ENCODE measurements around the gene NCR1.
"Not testable (repeated sequence)": the region's sequence is repeated elsewhere in the genome, so short reads cannot be mapped to it uniquely, and the experiment has no call there.

The NCR1 gene

DNA sequence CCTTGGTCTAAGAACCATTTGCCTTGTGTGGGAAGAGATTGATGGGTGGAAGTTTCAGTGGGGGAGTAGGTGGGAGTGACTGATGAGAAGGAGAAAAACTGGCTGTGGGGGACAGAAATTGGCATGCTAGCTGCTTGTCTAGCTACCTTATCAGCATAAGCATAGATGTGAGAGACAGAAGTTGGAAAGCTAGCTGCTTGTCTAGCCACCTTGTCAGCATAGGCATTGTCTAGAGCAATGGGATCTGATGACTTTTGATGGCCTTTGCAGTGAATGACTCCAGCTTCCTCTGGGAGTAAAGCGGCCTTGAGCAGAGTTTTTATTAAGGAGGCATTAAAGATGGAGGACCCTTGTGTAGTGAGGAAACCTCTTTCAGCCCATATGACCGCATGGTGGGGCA lies 9.9 kb upstream of the NCR1 start:
- Mint-ChIP-seq H3K27me3 (peaks cover 23% of the 10 kb centered on the region), H3K36me3 (peaks cover 2% of the 10 kb centered on the region), H3K9me3 (peaks cover 5% of the 10 kb centered on the region), H3K27ac (no peak overlapping the region), H3K4me1 (no peaks in the 10 kb centered on the region), H3K4me3 (no peak overlapping the region)
- ATAC-seq (ENCODE audit: low read depth) (no peak), DNase-seq (ENCODE audit: low spot score in 2 of 2) (no peak)

DNA sequence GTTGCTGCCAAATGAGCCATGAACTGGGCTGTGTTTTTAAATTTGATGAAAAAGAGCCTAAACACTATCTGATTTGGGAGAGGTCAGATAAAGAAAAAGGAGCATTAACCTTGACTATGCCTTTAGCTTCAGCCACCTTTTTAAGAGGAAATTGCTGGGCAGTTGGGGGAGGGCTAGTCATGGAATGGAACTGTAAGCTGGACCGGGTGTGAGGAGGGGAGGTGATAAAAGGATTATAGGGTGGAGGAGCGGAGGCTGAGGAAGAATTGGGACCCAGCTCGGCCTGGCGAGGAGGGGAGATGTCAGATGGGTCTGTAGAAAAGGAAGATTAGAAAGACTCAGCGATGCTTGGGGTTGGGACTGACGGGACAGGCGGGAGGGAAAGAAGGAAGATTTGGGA lies 7.3 kb upstream of the NCR1 start:
- H3K27ac Mint-ChIP-seq, result not testable (repeated sequence)
- peaks cover 23% of the 10 kb centered on the region for H3K27me3 Mint-ChIP-seq

DNA sequence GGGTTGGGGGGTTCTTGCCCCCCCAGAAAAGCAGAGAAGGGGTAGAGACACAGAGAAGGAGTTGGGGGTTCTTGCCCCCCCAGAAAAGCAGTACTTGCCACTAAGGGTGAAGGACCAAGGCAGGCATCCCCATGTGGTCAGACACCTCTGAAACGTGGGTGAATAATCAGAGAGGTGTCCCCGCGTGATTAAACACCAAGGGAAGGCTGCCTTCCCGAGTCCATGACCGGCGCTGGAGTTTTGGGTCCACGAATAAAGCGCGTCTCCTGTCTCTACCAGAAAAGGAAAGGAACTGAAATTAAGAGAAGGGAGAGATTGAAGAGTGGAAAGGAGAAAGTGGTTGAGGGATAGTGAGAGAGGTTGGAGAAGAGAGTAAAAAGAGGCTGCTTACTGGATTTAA lies 6.3 kb upstream of the NCR1 start:
- H3K36me3 Mint-ChIP-seq; H3K4me3 Mint-ChIP-seq; DNase-seq (ENCODE audit: low spot score in 2 of 2); ATAC-seq (ENCODE audit: low read depth); H3K4me1 Mint-ChIP-seq; H3K27ac Mint-ChIP-seq; H3K9me3 Mint-ChIP-seq: not testable (repeated sequence)
- H3K27me3 Mint-ChIP-seq, result peaks cover 23% of the 10 kb centered on the region

More for the DNA sequence above, 7.3 kb upstream of the NCR1 start:
- not testable (repeated sequence) for H3K9me3 Mint-ChIP-seq; ATAC-seq (ENCODE audit: low read depth); H3K4me1 Mint-ChIP-seq; H3K4me3 Mint-ChIP-seq; H3K36me3 Mint-ChIP-seq; DNase-seq (ENCODE audit: low spot score in 2 of 2)

- H3K27ac Mint-ChIP-seq; H3K9me3 Mint-ChIP-seq; ATAC-seq (ENCODE audit: low read depth); H3K4me1 Mint-ChIP-seq; H3K36me3 Mint-ChIP-seq; H3K4me3 Mint-ChIP-seq; DNase-seq (ENCODE audit: low spot score in 2 of 2): not testable (repeated sequence)
- H3K27me3 Mint-ChIP-seq, result peaks cover 22% of the 10 kb centered on the region
Observed at GRCh38 chr19:54901153-54901552, 4.8 kb upstream of the NCR1 start.

- Mint-ChIP-seq H3K36me3 (no peaks in the 10 kb centered on the region), H3K9me3 (peaks cover 5% of the 10 kb centered on the region), H3K27ac (no peak overlapping the region), H3K27me3 (peaks cover 17% of the 10 kb centered on the region), H3K4me1 (no peaks in the 10 kb centered on the region), H3K4me3 (no peak overlapping the region)
- ATAC-seq (ENCODE audit: low read depth) (no peak), DNase-seq (ENCODE audit: low spot score in 2 of 2) (no peak)
Observed at GRCh38 chr19:54902061-54902460, 3.9 kb upstream of the NCR1 start.

- Mint-ChIP-seq H3K27ac (no peak overlapping the region), H3K4me3 (no peak overlapping the region), H3K4me1 (no peaks in the 10 kb centered on the region), H3K27me3 (peaks cover 16% of the 10 kb centered on the region), H3K36me3 (no peaks in the 10 kb centered on the region), H3K9me3 (peaks cover 5% of the 10 kb centered on the region)
- DNase-seq (ENCODE audit: low spot score in 2 of 2) (no peak), ATAC-seq (ENCODE audit: low read depth) (no peak)
Observed at GRCh38 chr19:54903303-54903702, 2.6 kb upstream of the NCR1 start.

GRCh38 chr19:54904261-54904660 lies 1.7 kb upstream of the NCR1 start:
- H3K27me3 Mint-ChIP-seq, result peaks cover 10% of the 10 kb centered on the region

DNA sequence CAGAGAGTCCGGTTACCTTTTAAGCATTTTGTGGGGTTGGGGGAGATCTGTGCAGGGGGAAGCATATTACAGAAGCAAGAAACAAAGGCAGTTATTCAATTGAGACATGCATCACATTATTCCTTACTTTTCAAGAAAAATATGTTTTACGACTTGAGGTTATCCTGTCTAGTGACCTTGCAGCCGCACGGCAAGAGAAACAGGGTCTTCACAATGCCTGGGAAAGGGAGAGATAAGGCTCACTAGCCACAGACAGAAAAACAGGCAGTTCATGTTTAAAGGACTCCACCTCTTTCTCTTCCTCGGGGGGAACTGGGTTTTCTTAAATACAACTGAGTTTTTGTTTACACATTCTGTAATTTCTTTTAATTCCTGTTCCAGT lies 536 bp upstream of the NCR1 start:
- ATAC-seq (ENCODE audit: low read depth) (no peak), DNase-seq (ENCODE audit: low spot score in 2 of 2) (no peak)
- Mint-ChIP-seq H3K4me1 (no peaks in the 10 kb centered on the region), H3K4me3 (no peak overlapping the region), H3K27ac (no peak overlapping the region), H3K27me3 (peaks cover 6% of the 10 kb centered on the region), H3K9me3 (no peaks in the 10 kb centered on the region), H3K36me3 (no peaks in the 10 kb centered on the region)

More at GRCh38 chr19:54904261-54904660, 1.7 kb upstream of the NCR1 start:
- ATAC-seq (ENCODE audit: low read depth); H3K4me3 Mint-ChIP-seq; H3K27ac Mint-ChIP-seq; H3K9me3 Mint-ChIP-seq; DNase-seq (ENCODE audit: low spot score in 2 of 2); H3K4me1 Mint-ChIP-seq; H3K36me3 Mint-ChIP-seq: not testable (repeated sequence)

DNA sequence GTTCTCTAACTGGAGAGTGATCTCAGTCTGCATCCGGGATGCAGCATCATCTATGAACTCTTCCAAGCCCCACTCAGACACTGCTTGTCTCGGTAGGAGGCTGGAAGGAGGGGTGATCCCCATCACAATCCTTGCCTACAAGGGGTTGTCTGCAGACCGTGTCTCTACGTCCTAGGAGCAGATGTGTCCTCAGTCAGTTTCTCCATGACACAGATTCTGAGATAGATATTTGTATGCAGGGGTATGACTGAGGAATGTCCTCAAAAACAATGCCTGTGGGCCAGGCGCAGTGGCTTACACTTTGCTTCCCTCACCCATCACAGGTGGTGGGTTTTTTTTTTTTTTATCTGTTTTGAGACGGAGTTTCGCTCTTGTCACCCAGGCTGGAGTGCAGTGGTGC lies 871 bp downstream of the NCR1 start:
- H3K4me3 Mint-ChIP-seq, result no peak overlapping the region
- H3K4me1 Mint-ChIP-seq, result no peaks in the 10 kb centered on the region
- H3K27ac Mint-ChIP-seq, result no peak overlapping the region
- no peaks in the 10 kb centered on the region for H3K36me3 Mint-ChIP-seq
- H3K27me3 Mint-ChIP-seq, result peaks cover 9% of the 10 kb centered on the region
- DNase-seq (ENCODE audit: low spot score in 2 of 2) (no peak), ATAC-seq (ENCODE audit: low read depth) (no peak)
- peaks cover 1% of the 10 kb centered on the region for H3K9me3 Mint-ChIP-seq

GRCh38 chr19:54907899-54908298 lies 2.0 kb downstream of the NCR1 start:
- not testable (repeated sequence) for H3K27me3 Mint-ChIP-seq; H3K27ac Mint-ChIP-seq; ATAC-seq (ENCODE audit: low read depth); H3K36me3 Mint-ChIP-seq; H3K4me1 Mint-ChIP-seq; H3K9me3 Mint-ChIP-seq; H3K4me3 Mint-ChIP-seq; DNase-seq (ENCODE audit: low spot score in 2 of 2)

DNA sequence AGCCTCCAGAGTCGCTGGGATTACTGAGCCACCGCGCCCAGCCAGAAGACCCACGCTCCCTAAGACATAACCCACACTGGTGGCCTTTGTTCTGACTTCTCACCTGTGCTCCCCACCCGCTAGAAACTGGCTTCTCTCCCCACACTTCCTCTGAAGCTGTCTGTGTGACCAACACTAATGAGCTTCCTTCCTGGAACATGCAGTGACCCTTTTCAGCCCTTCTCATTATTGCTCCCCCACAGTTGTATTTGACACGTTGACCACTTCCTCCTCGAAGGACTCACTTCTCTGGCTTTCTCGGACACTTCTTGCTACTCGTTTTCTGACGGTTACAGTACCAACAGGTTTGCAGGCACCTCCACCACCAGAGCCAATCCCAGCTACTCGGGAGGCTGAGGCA lies 10.9 kb downstream of the NCR1 start:
- no peak overlapping the region for H3K27ac Mint-ChIP-seq

DNA sequence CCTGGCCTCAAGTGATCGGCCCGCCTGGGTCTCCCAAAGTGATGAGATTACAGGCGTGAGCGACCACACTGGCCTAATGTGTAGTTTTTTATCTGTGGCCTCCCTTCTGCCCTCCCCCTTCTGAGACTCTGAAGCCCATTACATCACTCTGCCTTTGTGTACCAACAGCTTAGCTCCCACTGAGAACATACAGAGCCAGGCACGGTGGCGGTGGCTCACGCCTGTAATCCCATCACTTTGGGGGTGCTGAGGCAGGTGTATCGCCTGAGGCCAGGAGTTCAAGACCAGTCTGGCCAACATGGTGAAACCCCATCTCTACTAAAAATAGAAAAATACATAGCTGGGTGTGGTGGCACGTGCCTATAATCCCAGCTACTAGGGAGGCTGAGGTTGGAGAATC lies 12.6 kb downstream of the NCR1 start:
- peaks cover 3% of the 10 kb centered on the region for H3K4me1 Mint-ChIP-seq
- ATAC-seq (ENCODE audit: low read depth) (no peak), DNase-seq (ENCODE audit: low spot score in 2 of 2) (no peak)
- peaks cover 1% of the 10 kb centered on the region for H3K9me3 Mint-ChIP-seq
- H3K27ac Mint-ChIP-seq, result no peak overlapping the region
- no peak overlapping the region for H3K4me3 Mint-ChIP-seq
- peaks cover 7% of the 10 kb centered on the region for H3K27me3 Mint-ChIP-seq
- H3K36me3 Mint-ChIP-seq, result peaks cover 2% of the 10 kb centered on the region

More for the DNA sequence above, 10.9 kb downstream of the NCR1 start:
- Mint-ChIP-seq H3K36me3 (no peaks in the 10 kb centered on the region), H3K9me3 (no peaks in the 10 kb centered on the region), H3K27me3 (peaks cover 5% of the 10 kb centered on the region), H3K4me3 (no peak overlapping the region), H3K4me1 (peaks cover 3% of the 10 kb centered on the region)
- DNase-seq (ENCODE audit: low spot score in 2 of 2) (no peak), ATAC-seq (ENCODE audit: low read depth) (no peak)

DNA sequence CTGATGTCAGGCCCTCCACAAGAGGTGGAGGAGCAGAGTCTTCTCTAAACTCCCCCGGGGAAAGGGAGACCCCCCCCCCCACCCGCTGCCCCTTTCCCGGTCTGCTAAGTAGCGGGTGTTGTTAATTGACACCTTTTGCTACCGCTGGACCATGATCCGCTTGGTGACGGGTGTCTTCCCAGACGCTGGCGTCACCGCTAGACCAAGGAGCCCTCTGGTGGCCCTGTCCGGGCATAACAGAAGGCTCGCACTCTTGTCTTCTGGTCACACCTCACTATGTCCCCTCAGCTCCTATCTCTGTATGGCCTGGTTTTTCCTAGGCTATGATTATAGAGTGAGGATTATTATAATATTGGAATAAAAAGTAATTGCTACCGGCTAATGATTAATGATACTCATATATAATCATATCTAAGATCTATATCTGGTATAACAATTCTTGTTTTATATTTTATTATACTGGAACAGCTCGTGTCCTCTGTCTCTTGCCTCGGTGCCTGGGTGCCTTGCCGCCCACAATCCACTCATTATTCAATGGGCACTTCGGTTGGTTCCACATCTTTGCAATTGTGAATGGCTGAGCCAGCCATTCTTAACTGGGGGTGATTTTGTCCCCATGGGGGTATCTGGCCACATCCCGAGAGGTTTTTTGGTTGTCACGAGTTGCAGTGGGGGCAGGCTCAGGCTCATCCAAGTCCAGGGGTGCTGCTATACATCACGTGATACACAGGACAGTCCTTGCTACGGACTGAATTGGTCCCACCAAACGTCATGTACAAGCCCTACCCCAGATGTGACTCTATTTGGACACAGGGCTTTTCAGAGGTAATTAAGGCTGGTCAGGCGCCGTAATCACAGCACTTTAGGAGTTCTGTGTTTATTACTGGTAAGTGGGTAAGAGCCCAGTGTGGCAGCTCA lies 14.0 kb downstream of the NCR1 start:
- H3K36me3 Mint-ChIP-seq; H3K4me3 Mint-ChIP-seq; DNase-seq (ENCODE audit: low spot score in 2 of 2); H3K27ac Mint-ChIP-seq; ATAC-seq (ENCODE audit: low read depth); H3K4me1 Mint-ChIP-seq; H3K9me3 Mint-ChIP-seq; H3K27me3 Mint-ChIP-seq: not testable (repeated sequence)

GRCh38 chr19:54921082-54921481 lies 15.1 kb downstream of the NCR1 start:
- Mint-ChIP-seq H3K36me3 (peaks cover 5% of the 10 kb centered on the region), H3K27me3 (peaks cover 7% of the 10 kb centered on the region), H3K4me3 (no peak overlapping the region), H3K4me1 (peaks cover 3% of the 10 kb centered on the region), H3K27ac (no peak overlapping the region), H3K9me3 (peaks cover 4% of the 10 kb centered on the region)
- DNase-seq (ENCODE audit: low spot score in 2 of 2), result no peak
- no peak for ATAC-seq (ENCODE audit: low read depth)

DNA sequence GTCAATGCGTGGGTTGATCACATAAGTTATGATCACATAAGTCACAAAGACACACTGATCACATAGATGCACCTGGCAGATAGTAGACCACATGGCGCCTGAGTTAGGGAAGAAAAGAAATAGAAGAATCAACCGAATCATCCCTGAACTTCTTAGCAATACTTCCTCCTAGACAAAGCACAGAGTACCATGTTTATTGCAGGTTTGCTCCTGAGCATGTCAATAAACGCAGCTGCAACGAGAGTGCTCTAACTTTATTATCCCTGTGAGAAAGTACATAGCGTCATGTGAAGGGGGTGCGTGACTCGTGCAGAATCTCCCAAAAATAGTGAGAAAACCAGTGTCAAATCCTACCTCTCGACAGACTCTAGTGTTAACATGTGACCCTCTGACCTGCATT lies 17.3 kb downstream of the NCR1 start:
- ATAC-seq (ENCODE audit: low read depth) (no peak), DNase-seq (ENCODE audit: low spot score in 2 of 2) (no peak)
- H3K27me3 Mint-ChIP-seq, result peaks cover 7% of the 10 kb centered on the region
- no peak overlapping the region for H3K4me3 Mint-ChIP-seq
- no peaks in the 10 kb centered on the region for H3K4me1 Mint-ChIP-seq
- no peak overlapping the region for H3K27ac Mint-ChIP-seq
- H3K9me3 Mint-ChIP-seq, result peaks cover 6% of the 10 kb centered on the region
- peaks cover 6% of the 10 kb centered on the region for H3K36me3 Mint-ChIP-seq

Measured in memory B cell (primary cell).